HCT116 (cell line): ENCODE measurements around the gene MAOA. TPM values are rescaled to one million over a fixed set of nuclear protein-coding genes. Genes with fewer than 3 reads are reported as not detected.

Experiments used
- ATAC-seq: fragments of 200-7000 bp; cut with Tn5 transposase; 2 replicates; pipeline ENCODE4 v1.9.1; 2020; ENCODE audit warnings: mild to moderate bottlenecking, moderate library complexity
- BruUV-seq: library from RNA; stranded (reverse); fragments of 400-500 nt; replicated peaks from 2 replicates; lab custom pipeline; 2021; lab: Mats Ljungman, UMichigan
- CTCF ChIA-PET: fragments of 300-600 bp; sonication (Branson Sonifier 250); formaldehyde crosslinking; loops from one replicate; lab custom pipeline; 2021; ENCODE audit warnings: antibody characterized with exemption; lab: Charles Lee
- POLR2A ChIA-PET: fragments of 300-600, 350-600 bp; sonication (Branson Sonifier 250); formaldehyde crosslinking; loops from one replicate; lab custom pipeline; 2021; ENCODE audit warnings: antibody characterized with exemption; lab: Charles Lee
- RAD21 ChIA-PET, 2 experiments: fragments of 300-600 bp; sonication (Branson Sonifier 250); formaldehyde crosslinking; loops; one replicate each; lab custom pipeline; 2023; ENCODE audit warnings: low total read pairs in 2 of 2; ENCODE audit not compliant: uncharacterized antibody in 2 of 2, unreplicated experiment in 2 of 2, low non-redundant PET in 1 of 2; lab: Charles Lee
- DNase-seq: peaks from one replicate; pipeline ENCODE4 v3.0.0-alpha.2; 2010; ENCODE audit warnings: low read depth, low spot score
- H2AFZ ChIP-seq: fragments of 200-600 bp; shearing (Covaris generic), sonication (generic); 2 replicates; pipeline ENCODE4 v1.6.1; 2017; ENCODE audit warnings: low read depth, mixed run types, mixed read lengths, antibody characterized with exemption, low read length; ENCODE audit not compliant: poor library complexity, severe bottlenecking
- H3K27ac ChIP-seq: 2 replicates; pipeline ENCODE4 v1.5.1; 2012; ENCODE audit warnings: low read depth, low read length
- H3K27me3 ChIP-seq: fragments of 200-600 bp; sonication (generic); 2 replicates; pipeline ENCODE4 v1.6.1; 2016; ENCODE audit warnings: mixed run types, low read length, mixed read lengths; ENCODE audit not compliant: insufficient read depth
- H3K36me3 ChIP-seq, 2 experiments: fragments of 200-500 bp in 1 of 2; fragments of 200-600 bp in 1 of 2; sonication (Bioruptor generic) in 1 of 2; sonication (generic) in 1 of 2; 2 replicates each; pipeline versions ENCODE4 v1.5.1 to v1.6.1; 2014 to 2016; ENCODE audit warnings: low read length in 2 of 2, inconsistent platforms in 1 of 2, mixed read lengths in 1 of 2, mixed run types in 1 of 2; ENCODE audit not compliant: insufficient read depth in 2 of 2, control insufficient read depth in 1 of 2
- H3K4me1 ChIP-seq, 2 experiments: fragments of 200-600 bp in 1 of 2; sonication (generic) in 1 of 2; 2 replicates each; pipeline versions ENCODE4 v1.5.1 to v1.6.1; 2012 to 2017; ENCODE audit warnings: low read length in 2 of 2, inconsistent platforms in 1 of 2, mild to moderate bottlenecking in 1 of 2, mixed read lengths in 1 of 2, mixed run types in 1 of 2, moderate library complexity in 1 of 2; ENCODE audit not compliant: insufficient read depth in 2 of 2, control insufficient read depth in 1 of 2
- H3K4me2 ChIP-seq: fragments of 200-600 bp; sonication (generic); 2 replicates; pipeline ENCODE4 v1.6.1; 2017; ENCODE audit warnings: mixed run types, low read length, mixed read lengths
- H3K4me3 ChIP-seq, 2 experiments: fragments of 200-600 bp in 1 of 2; sonication (generic) in 1 of 2; replicated peaks in 1 of 2; 2 replicates each; pipeline ENCODE4 v1.5.1; 2011 to 2016; ENCODE audit warnings: low read length in 2 of 2, control low read depth in 1 of 2, low read depth in 1 of 2, mild to moderate bottlenecking in 1 of 2, mixed read lengths in 1 of 2, mixed run types in 1 of 2
- H3K79me2 ChIP-seq: fragments of 200-600 bp; sonication (generic); 2 replicates; pipeline ENCODE4 v1.6.1; 2017; ENCODE audit warnings: mild to moderate bottlenecking, mixed run types, low read length, moderate library complexity, mixed read lengths; ENCODE audit not compliant: insufficient read depth
- H3K9ac ChIP-seq: fragments of 200-600 bp; sonication (generic); 2 replicates; pipeline ENCODE4 v1.6.1; 2016; ENCODE audit warnings: low read length, mixed read lengths
- H3K9me2 ChIP-seq: fragments of 200-600 bp; sonication (generic), shearing (Covaris generic); 2 replicates; pipeline ENCODE4 v1.6.1; 2017; ENCODE audit warnings: mixed run types, mild to moderate bottlenecking, moderate library complexity; ENCODE audit not compliant: insufficient read depth
- H3K9me3 ChIP-seq, 2 experiments: fragments of 200-500 bp in 1 of 2; fragments of 200-600 bp in 1 of 2; sonication (Bioruptor generic) in 1 of 2; sonication (generic) in 1 of 2; 2 replicates each; pipeline ENCODE4 v1.6.1; 2014 to 2017; ENCODE audit warnings: low read length in 2 of 2, mixed read lengths in 2 of 2, inconsistent platforms in 1 of 2, low read depth in 1 of 2, mild to moderate bottlenecking in 1 of 2, mixed run types in 1 of 2, moderate library complexity in 1 of 2; ENCODE audit not compliant: control insufficient read depth in 1 of 2, insufficient read depth in 1 of 2
- H4K20me1 ChIP-seq: fragments of 200-600 bp; sonication (generic), shearing (Covaris generic); 2 replicates; pipeline ENCODE4 v1.6.1; 2017; ENCODE audit warnings: mixed run types, mild to moderate bottlenecking, moderate library complexity; ENCODE audit not compliant: insufficient read depth
- CEBPB ChIP-seq: IDR thresholded peaks from 2 replicates; pipeline ENCODE4 v1.6.1; 2012; ENCODE audit warnings: low read depth
- EGR1 ChIP-seq: IDR thresholded peaks from 2 replicates; pipeline ENCODE4 v1.6.1; 2012; ENCODE audit warnings: low read depth
- EZH2phosphoT487 ChIP-seq: fragments of 200-600 bp; IDR thresholded peaks from 2 replicates; pipeline ENCODE4 v1.6.1; 2018; ENCODE audit warnings: antibody characterized with exemption, borderline replicate concordance
- POLR2A ChIP-seq: IDR thresholded peaks from 2 replicates; pipeline ENCODE4 v1.7.0; 2011; ENCODE audit warnings: borderline replicate concordance; ENCODE audit not compliant: insufficient read depth, insufficient read length; ENCODE audit errors: extremely low read depth
- POLR2AphosphoS5 ChIP-seq: IDR thresholded peaks from 2 replicates; pipeline ENCODE4 v1.6.1; 2011; ENCODE audit warnings: mild to moderate bottlenecking, low read depth, low read length, moderate library complexity
- SIN3A ChIP-seq: IDR thresholded peaks from 2 replicates; pipeline ENCODE4 v1.6.1; 2012; ENCODE audit warnings: low read depth
- SRF ChIP-seq: IDR thresholded peaks from 2 replicates; pipeline ENCODE4 v1.6.1; 2012; ENCODE audit warnings: low read depth
- YY1 ChIP-seq: IDR thresholded peaks from 2 replicates; pipeline ENCODE4 v1.6.1; 2011; ENCODE audit warnings: low read length, low read depth, moderate library complexity, mild to moderate bottlenecking; ENCODE audit not compliant: insufficient replicate concordance; ENCODE audit errors: extremely low read depth
- intact Hi-C: fragments of 100-400 bp; cut with micrococcal nuclease; formaldehyde crosslinking; loops from 2 replicates; pipeline ENCODE4 v1.10.0; 2022
- total RNA-seq: library from RNA; stranded (reverse); gene quantifications from one replicate; pipeline ENCODE4 v1.2.1, GENCODE V29; 2021; ENCODE audit not compliant: unreplicated experiment
- TF ChIP-seq, protein P1 (sequence below): IDR thresholded peaks from 2 replicates; pipeline ENCODE4 v1.6.1; 2012
- TF ChIP-seq, protein P2 (sequence below): IDR thresholded peaks from 2 replicates; pipeline ENCODE4 v1.6.1; 2012
- TF ChIP-seq, protein P3 (sequence below): IDR thresholded peaks from 2 replicates; pipeline ENCODE4 v1.6.1; 2012; ENCODE audit warnings: low read depth

The MAOA gene
- total RNA-seq, 1 experiment from 2014 or later, result 13.6 TPM

DNA sequence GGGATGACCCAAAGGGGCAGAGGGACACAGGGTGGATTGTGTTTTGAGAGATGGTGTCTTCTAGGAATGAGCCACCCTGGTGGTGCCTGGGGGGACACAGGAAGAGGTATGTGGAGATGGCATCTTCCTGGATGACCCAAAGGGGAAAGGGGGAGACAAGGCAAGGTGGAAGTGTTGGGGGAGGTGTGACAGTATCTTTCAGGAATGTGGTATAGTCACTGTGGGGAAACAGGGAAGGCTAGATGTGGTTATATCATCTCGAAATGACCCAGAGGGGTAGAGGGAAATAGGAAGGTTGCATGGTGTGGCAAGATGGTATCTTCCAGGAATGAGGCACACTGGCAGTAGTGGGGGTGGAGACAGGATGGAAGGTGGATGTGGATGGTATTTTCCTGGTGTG is 62.9 kb downstream of the MAOA start:
- DNase-seq (no peak), ATAC-seq (no peak)
- no peak overlapping the region for H3K27ac ChIP-seq
- ChIA-PET CTCF (no interaction called here), POLR2A (no interaction called here), RAD21 (no interaction called here)
- no peaks in the 10 kb centered on the region for H3K9me2 ChIP-seq
- no peaks in the 10 kb centered on the region for H3K9me3 ChIP-seq
- H3K4me1 ChIP-seq, result no peaks in the 10 kb centered on the region
- TF ChIP-seq, protein P1, sequence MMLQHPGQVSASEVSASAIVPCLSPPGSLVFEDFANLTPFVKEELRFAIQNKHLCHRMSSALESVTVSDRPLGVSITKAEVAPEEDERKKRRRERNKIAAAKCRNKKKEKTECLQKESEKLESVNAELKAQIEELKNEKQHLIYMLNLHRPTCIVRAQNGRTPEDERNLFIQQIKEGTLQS, result no peak
- no peak for TF ChIP-seq POLR2AphosphoS5
- no peak for TF ChIP-seq EGR1
- TF ChIP-seq YY1, result no peak
- no peak for TF ChIP-seq SRF
- TF ChIP-seq POLR2A, result no peak
- H3K9ac ChIP-seq, result no peak overlapping the region
- H3K27me3 ChIP-seq, result no peaks in the 10 kb centered on the region
- H3K79me2 ChIP-seq, result no peaks in the 10 kb centered on the region
- intact Hi-C loops, result no loop called here
- no TSS peak for BruUV-seq
- no peak overlapping the region for H2AFZ ChIP-seq
- H3K4me2 ChIP-seq, result no peak overlapping the region
- no peak overlapping the region for H3K4me3 ChIP-seq
- no peaks in the 10 kb centered on the region for H4K20me1 ChIP-seq
- H3K36me3 ChIP-seq, result no peaks in the 10 kb centered on the region

DNA sequence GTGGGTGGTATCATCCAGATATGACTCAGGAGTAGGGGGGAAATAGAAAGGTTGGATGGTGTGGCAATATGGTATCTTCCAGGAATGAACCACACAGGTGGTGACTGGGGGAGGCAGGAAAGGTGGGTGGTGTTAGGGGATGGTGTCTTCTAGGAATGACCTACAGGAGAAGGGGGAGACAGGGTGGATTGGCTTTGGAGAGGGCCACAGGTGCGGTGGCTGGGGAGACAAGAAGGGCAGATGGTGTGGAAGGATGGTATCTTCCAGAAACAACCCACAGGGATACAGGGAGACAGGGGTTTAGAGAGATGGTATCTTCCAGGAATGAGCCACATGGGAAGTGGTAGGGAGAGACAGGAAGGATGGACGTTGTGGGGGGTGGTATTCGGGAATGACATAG is 64.0 kb downstream of the MAOA start:
- no peaks in the 10 kb centered on the region for H3K9me2 ChIP-seq
- POLR2A ChIA-PET, result no interaction called here
- DNase-seq (no peak), ATAC-seq (no peak)
- CTCF ChIA-PET, result no interaction called here
- H3K9ac ChIP-seq, result no peak overlapping the region
- BruUV-seq, result no TSS peak
- no peaks in the 10 kb centered on the region for H3K4me1 ChIP-seq
- H4K20me1 ChIP-seq, result no peaks in the 10 kb centered on the region
- no peak overlapping the region for H3K4me3 ChIP-seq
- H3K27ac ChIP-seq, result no peak overlapping the region
- no peaks in the 10 kb centered on the region for H3K36me3 ChIP-seq
- no peak overlapping the region for H2AFZ ChIP-seq
- RAD21 ChIA-PET, result no interaction called here
- intact Hi-C loops, result no loop called here
- no peak overlapping the region for H3K4me2 ChIP-seq
- no peaks in the 10 kb centered on the region for H3K9me3 ChIP-seq
- H3K79me2 ChIP-seq, result no peaks in the 10 kb centered on the region
- H3K27me3 ChIP-seq, result no peaks in the 10 kb centered on the region
- TF ChIP-seq YY1 (no peak), SIN3A (no peak), CEBPB (no peak), EZH2phosphoT487 (no peak)
- TF ChIP-seq, protein P2, sequence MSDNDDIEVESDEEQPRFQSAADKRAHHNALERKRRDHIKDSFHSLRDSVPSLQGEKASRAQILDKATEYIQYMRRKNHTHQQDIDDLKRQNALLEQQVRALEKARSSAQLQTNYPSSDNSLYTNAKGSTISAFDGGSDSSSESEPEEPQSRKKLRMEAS, result no peak
- TF ChIP-seq, protein P3, sequence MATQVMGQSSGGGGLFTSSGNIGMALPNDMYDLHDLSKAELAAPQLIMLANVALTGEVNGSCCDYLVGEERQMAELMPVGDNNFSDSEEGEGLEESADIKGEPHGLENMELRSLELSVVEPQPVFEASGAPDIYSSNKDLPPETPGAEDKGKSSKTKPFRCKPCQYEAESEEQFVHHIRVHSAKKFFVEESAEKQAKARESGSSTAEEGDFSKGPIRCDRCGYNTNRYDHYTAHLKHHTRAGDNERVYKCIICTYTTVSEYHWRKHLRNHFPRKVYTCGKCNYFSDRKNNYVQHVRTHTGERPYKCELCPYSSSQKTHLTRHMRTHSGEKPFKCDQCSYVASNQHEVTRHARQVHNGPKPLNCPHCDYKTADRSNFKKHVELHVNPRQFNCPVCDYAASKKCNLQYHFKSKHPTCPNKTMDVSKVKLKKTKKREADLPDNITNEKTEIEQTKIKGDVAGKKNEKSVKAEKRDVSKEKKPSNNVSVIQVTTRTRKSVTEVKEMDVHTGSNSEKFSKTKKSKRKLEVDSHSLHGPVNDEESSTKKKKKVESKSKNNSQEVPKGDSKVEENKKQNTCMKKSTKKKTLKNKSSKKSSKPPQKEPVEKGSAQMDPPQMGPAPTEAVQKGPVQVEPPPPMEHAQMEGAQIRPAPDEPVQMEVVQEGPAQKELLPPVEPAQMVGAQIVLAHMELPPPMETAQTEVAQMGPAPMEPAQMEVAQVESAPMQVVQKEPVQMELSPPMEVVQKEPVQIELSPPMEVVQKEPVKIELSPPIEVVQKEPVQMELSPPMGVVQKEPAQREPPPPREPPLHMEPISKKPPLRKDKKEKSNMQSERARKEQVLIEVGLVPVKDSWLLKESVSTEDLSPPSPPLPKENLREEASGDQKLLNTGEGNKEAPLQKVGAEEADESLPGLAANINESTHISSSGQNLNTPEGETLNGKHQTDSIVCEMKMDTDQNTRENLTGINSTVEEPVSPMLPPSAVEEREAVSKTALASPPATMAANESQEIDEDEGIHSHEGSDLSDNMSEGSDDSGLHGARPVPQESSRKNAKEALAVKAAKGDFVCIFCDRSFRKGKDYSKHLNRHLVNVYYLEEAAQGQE, result no peak
